BLaER1 treated with 17β-estradiol and CSF1 and Interleukin-3, amounts not matched to agents 10 nM and 100 nM (cell line): ENCODE results near the gene UBE2V1.
A peak's percentile ranks its signal among the peaks of the same experiment; 100 is the strongest.
"Not testable (repeated sequence)": the region's sequence is repeated elsewhere in the genome, so short reads cannot be mapped to it uniquely, and the experiment has no call there.

Experiments
- H3K27ac ChIP-seq, 11 experiments: shearing (Covaris generic); formaldehyde crosslinking; 2 replicates each; pipeline ENCODE4 v1.8.1; 2022
- H3K27me3 ChIP-seq, 11 experiments: shearing (Covaris generic); formaldehyde crosslinking; 2 replicates each; pipeline ENCODE4 v1.8.1; 2022
- H3K36me3 ChIP-seq, 11 experiments: shearing (Covaris generic); formaldehyde crosslinking; 2 replicates each; pipeline ENCODE4 v1.8.1; 2022
- H3K4me1 ChIP-seq, 10 experiments: shearing (Covaris generic); formaldehyde crosslinking; 2 replicates each; pipeline ENCODE4 v1.8.1; 2022
- H3K4me2 ChIP-seq, 11 experiments: shearing (Covaris generic); formaldehyde crosslinking; 2 replicates each; pipeline ENCODE4 v1.8.1; 2022
- H3K4me3 ChIP-seq, 10 experiments: shearing (Covaris generic); formaldehyde crosslinking; 2 replicates each; pipeline ENCODE4 v1.8.1; 2022
- H3K9ac ChIP-seq, 11 experiments: shearing (Covaris generic); formaldehyde crosslinking; 2 replicates each; pipeline ENCODE4 v1.8.1; 2022
- H3K9me3 ChIP-seq, 11 experiments: shearing (Covaris generic); formaldehyde crosslinking; replicated peaks in 1 of 11; 2 replicates each; pipeline ENCODE4 v1.8.1; 2022
- H4K20me1 ChIP-seq, 11 experiments: shearing (Covaris generic); formaldehyde crosslinking; 2 replicates each; pipeline ENCODE4 v1.8.1; 2022
- Cebpa-rat ChIP-seq, 11 experiments: shearing (Covaris generic); IDR thresholded peaks; 2 replicates each; pipeline ENCODE4 v1.8.1; 2022

Gene UBE2V1

GRCh38 chr20:50108556-50109235 lies 4.3 kb downstream of the UBE2V1 start:
- Histone ChIP-seq H3K36me3 (peaks cover 6 to 48% (median 27%) of the 10 kb centered on the region in 11 experiments; a peak in 21 of 22 replicates), H3K9me3 (no peaks in the 10 kb centered on the region), H4K20me1 (peaks cover 81 to 88% (median 86%) of the 10 kb centered on the region in 11 experiments), H3K4me1 (peaks cover 60 to 87% (median 73%) of the 10 kb centered on the region in 10 experiments), H3K27me3 (no peaks in the 10 kb centered on the region), H3K4me3 (no peak overlapping the region; a peak in 1 of 20 replicates), H3K4me2 (peak overlapping the region; percentile 96 to 99 (median 98)), H3K27ac (peak overlapping the region in 9 of 11 experiments; percentile 97 to 99 (median 98); a peak in 18 of 22 replicates), H3K9ac (peak overlapping the region in 7 of 11 experiments; percentile 63 to 98 (median 97); a peak in 13 of 22 replicates)
- TF ChIP-seq Cebpa-rat (IDR thresholded peaks at IDR 0.05) = no peak

GRCh38 chr20:50107796-50108331 lies 5.1 kb downstream of the UBE2V1 start:
- Histone ChIP-seq H3K27ac (peak overlapping the region in 10 of 11 experiments; percentile 5 to 99 (median 97); a peak in 15 of 22 replicates), H3K4me3 (no peak overlapping the region), H3K9ac (peak overlapping the region in 2 of 11 experiments; percentile 1 to 27; a peak in 1 of 22 replicates), H3K36me3 (peaks cover 8 to 55% (median 30%) of the 10 kb centered on the region in 11 experiments), H4K20me1 (peaks cover 90 to 96% (median 95%) of the 10 kb centered on the region in 11 experiments), H3K4me1 (peaks cover 56 to 89% (median 76%) of the 10 kb centered on the region in 10 experiments), H3K9me3 (no peaks in the 10 kb centered on the region), H3K27me3 (no peaks in the 10 kb centered on the region), H3K4me2 (peak overlapping the region; percentile 96 to 99 (median 98))
- no peak for TF ChIP-seq Cebpa-rat (IDR thresholded peaks at IDR 0.05)

GRCh38 chr20:50107086-50107660 lies 5.8 kb downstream of the UBE2V1 start:
- Histone ChIP-seq H3K4me2 (peak overlapping the region in 10 of 11 experiments; percentile 96 to 99 (median 98); a peak in 17 of 22 replicates), H3K4me3 (no peak overlapping the region), H3K9ac (peak overlapping the region in 2 of 11 experiments; percentile 1 to 27; a peak in 1 of 22 replicates), H4K20me1 (peaks cover 97 to 100% (median 100%) of the 10 kb centered on the region in 11 experiments), H3K27ac (peak overlapping the region in 9 of 11 experiments; percentile 16 to 99 (median 97); a peak in 14 of 22 replicates), H3K27me3 (no peaks in the 10 kb centered on the region), H3K9me3 (no peaks in the 10 kb centered on the region), H3K36me3 (peaks cover 14 to 62% (median 37%) of the 10 kb centered on the region in 11 experiments), H3K4me1 (peaks cover 54 to 96% (median 81%) of the 10 kb centered on the region in 10 experiments)
- no peak for TF ChIP-seq Cebpa-rat (IDR thresholded peaks at IDR 0.05)

- not testable (repeated sequence) for H3K27me3 ChIP-seq, H3K4me3 ChIP-seq, H3K9me3 ChIP-seq
- H3K4me2 ChIP-seq = peak overlapping the region in 10 of 11 experiments; percentile 96 to 99 (median 98); a peak in 13 of 22 replicates
- H3K27ac ChIP-seq = peak overlapping the region in 7 of 11 experiments; percentile 16 to 99 (median 37); a peak in 11 of 22 replicates
- H3K4me1 ChIP-seq = peaks cover 49 to 98% (median 80%) of the 10 kb centered on the region in 10 experiments
- peaks cover 19 to 67% (median 42%) of the 10 kb centered on the region in 11 experiments for H3K36me3 ChIP-seq
- H4K20me1 ChIP-seq = peaks cover 97 to 100% (median 100%) of the 10 kb centered on the region in 11 experiments
- H3K9ac ChIP-seq = 0 out of 22 replicates have a peak overlapping the region, but pooled peaks of 1 of the 11 experiments have one; percentile 1
Observed at GRCh38 chr20:50106669-50107068, 6.3 kb downstream of the UBE2V1 start.

GRCh38 chr20:50103464-50104107 lies 9.4 kb downstream of the UBE2V1 start:
- peaks cover 97 to 100% (median 100%) of the 10 kb centered on the region in 11 experiments for H4K20me1 ChIP-seq
- H3K36me3 ChIP-seq = peaks cover 33 to 89% (median 55%) of the 10 kb centered on the region in 11 experiments

GRCh38 chr20:50102551-50102950 lies 10.4 kb downstream of the UBE2V1 start:
- not testable (repeated sequence) for H3K27me3 ChIP-seq, H3K4me3 ChIP-seq, H3K9ac ChIP-seq, H3K9me3 ChIP-seq
- Histone ChIP-seq H3K4me1 (peaks cover 8 to 81% (median 54%) of the 10 kb centered on the region in 10 experiments; a peak in 19 of 20 replicates), H3K4me2 (peak overlapping the region in 3 of 11 experiments; percentile 18 to 69 (median 29); a peak in 3 of 22 replicates), H4K20me1 (peaks cover 97 to 100% (median 100%) of the 10 kb centered on the region in 11 experiments), H3K27ac (peak overlapping the region in 2 of 11 experiments; percentile 8 to 58; a peak in 2 of 22 replicates), H3K36me3 (peaks cover 37 to 89% (median 55%) of the 10 kb centered on the region in 11 experiments)

More at GRCh38 chr20:50103464-50104107, 9.4 kb downstream of the UBE2V1 start:
- H3K4me2 ChIP-seq = peak overlapping the region in 8 of 11 experiments; percentile 14 to 73 (median 56); a peak in 16 of 22 replicates
- not testable (repeated sequence) for H3K4me3 ChIP-seq, H3K9me3 ChIP-seq, H3K27me3 ChIP-seq
- H3K4me1 ChIP-seq = peaks cover 18 to 92% (median 64%) of the 10 kb centered on the region in 10 experiments
- peak overlapping the region in 1 of 11 experiments; percentile 28; a peak in 1 of 22 replicates for H3K9ac ChIP-seq
- H3K27ac ChIP-seq = peak overlapping the region in 8 of 11 experiments; percentile 8 to 58 (median 34); a peak in 12 of 22 replicates

GRCh38 chr20:50101887-50102286 lies 11.1 kb downstream of the UBE2V1 start:
- H3K36me3 ChIP-seq = peaks cover 42 to 89% (median 57%) of the 10 kb centered on the region in 11 experiments
- H3K9me3 ChIP-seq = no peaks in the 10 kb centered on the region
- no peak overlapping the region for H3K9ac ChIP-seq
- H3K4me1 ChIP-seq = peaks cover 1 to 75% (median 48%) of the 10 kb centered on the region in 10 experiments; a peak in 18 of 20 replicates
- no peak overlapping the region for H3K4me3 ChIP-seq
- H4K20me1 ChIP-seq = peaks cover 97 to 100% (median 100%) of the 10 kb centered on the region in 11 experiments
- no peaks in the 10 kb centered on the region for H3K27me3 ChIP-seq
- H3K27ac ChIP-seq = peak overlapping the region in 1 of 11 experiments; percentile 29; a peak in 1 of 22 replicates
- no peak for TF ChIP-seq Cebpa-rat (IDR thresholded peaks at IDR 0.05)
- peak overlapping the region in 6 of 11 experiments; percentile 9 to 45 (median 32); a peak in 9 of 22 replicates for H3K4me2 ChIP-seq

GRCh38 chr20:50101281-50101680 lies 11.7 kb downstream of the UBE2V1 start:
- no peaks in the 10 kb centered on the region for H3K27me3 ChIP-seq
- H3K4me3 ChIP-seq = no peak overlapping the region
- peak in 2 of 11 experiments; percentile 10 to 46; a peak in 3 of 22 replicates for TF ChIP-seq Cebpa-rat (IDR thresholded peaks at IDR 0.05)
- peaks cover 48 to 89% (median 60%) of the 10 kb centered on the region in 11 experiments for H3K36me3 ChIP-seq
- H3K4me2 ChIP-seq = peak overlapping the region in 6 of 11 experiments; percentile 9 to 45 (median 32); a peak in 8 of 22 replicates
- H3K27ac ChIP-seq = no peak overlapping the region
- no peaks in the 10 kb centered on the region for H3K9me3 ChIP-seq
- H3K4me1 ChIP-seq = peaks cover 0 to 69% (median 42%) of the 10 kb centered on the region in 10 experiments; a peak in 16 of 20 replicates
- peaks cover 97 to 100% (median 100%) of the 10 kb centered on the region in 11 experiments for H4K20me1 ChIP-seq
- H3K9ac ChIP-seq = no peak overlapping the region
